Bronchial epithelial cell (primary cell): ENCODE results near the gene ADGRA1. TPM values are rescaled to one million over a fixed set of nuclear protein-coding genes. Genes with fewer than 3 reads are reported as not detected.

Source experiments
- DNase-seq: peaks from one replicate; pipeline ENCODE4 v3.0.0-alpha.2; 2010; ENCODE audit warnings: low read depth
- FAIRE-seq: peaks from 2 replicates; lab custom pipeline; 2011; peaks lifted over from hg19 to GRCh38; lab: Jason Lieb, UNC
- H3K27me3 ChIP-seq: 2 replicates; pipeline ENCODE4 v1.5.1; 2011; ENCODE audit warnings: low read length; ENCODE audit not compliant: control insufficient read depth, insufficient read depth
- H3K36me3 ChIP-seq: 2 replicates; pipeline ENCODE4 v1.5.1; 2011; ENCODE audit warnings: low read length; ENCODE audit not compliant: control insufficient read depth, insufficient read depth
- H3K4me3 ChIP-seq: 2 replicates; pipeline ENCODE4 v1.5.1; 2011; ENCODE audit warnings: mild to moderate bottlenecking, low read depth, low read length, control low read depth
- total RNA-seq: library from RNA; depleted of rRNA; stranded (reverse); fragments of >200 nt; gene quantifications from 2 replicates; pipeline ENCODE4 v1.2.1, GENCODE V29; 2014
- TF ChIP-seq, protein P1 (sequence below): IDR thresholded peaks from 2 replicates; pipeline ENCODE4 v1.5.1; 2011; ENCODE audit warnings: mild to moderate bottlenecking, moderate library complexity, low read length, control low read depth, inconsistent platforms; ENCODE audit not compliant: insufficient read depth, severe bottlenecking

The ADGRA1 gene
- total RNA-seq, 1 donor from 2014 or later, result not detected

DNA sequence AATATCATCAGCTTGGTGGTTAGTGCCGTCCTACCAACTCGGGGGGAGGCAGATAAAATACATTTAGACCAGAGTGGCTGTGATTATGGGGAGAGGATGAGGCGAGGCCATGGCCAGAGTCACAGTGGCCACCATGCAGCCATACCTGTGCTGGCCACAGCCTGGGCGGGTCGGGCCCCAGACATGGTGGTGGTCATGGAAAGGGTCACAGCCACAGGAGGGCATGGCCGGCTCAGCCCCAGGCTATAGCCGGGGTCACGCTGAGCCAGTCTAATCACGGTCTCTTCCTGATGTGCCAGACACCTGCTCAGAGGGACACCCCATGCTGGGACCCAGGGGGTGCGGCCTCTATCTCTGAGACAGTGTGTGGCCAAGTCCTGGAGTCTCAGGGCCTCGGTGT, 10.2 kb downstream of the ADGRA1 start:
- H3K27me3 ChIP-seq, result no peaks in the 10 kb centered on the region
- TF ChIP-seq, protein P1, sequence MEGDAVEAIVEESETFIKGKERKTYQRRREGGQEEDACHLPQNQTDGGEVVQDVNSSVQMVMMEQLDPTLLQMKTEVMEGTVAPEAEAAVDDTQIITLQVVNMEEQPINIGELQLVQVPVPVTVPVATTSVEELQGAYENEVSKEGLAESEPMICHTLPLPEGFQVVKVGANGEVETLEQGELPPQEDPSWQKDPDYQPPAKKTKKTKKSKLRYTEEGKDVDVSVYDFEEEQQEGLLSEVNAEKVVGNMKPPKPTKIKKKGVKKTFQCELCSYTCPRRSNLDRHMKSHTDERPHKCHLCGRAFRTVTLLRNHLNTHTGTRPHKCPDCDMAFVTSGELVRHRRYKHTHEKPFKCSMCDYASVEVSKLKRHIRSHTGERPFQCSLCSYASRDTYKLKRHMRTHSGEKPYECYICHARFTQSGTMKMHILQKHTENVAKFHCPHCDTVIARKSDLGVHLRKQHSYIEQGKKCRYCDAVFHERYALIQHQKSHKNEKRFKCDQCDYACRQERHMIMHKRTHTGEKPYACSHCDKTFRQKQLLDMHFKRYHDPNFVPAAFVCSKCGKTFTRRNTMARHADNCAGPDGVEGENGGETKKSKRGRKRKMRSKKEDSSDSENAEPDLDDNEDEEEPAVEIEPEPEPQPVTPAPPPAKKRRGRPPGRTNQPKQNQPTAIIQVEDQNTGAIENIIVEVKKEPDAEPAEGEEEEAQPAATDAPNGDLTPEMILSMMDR, result no peak
- H3K4me3 ChIP-seq, result no peak overlapping the region
- FAIRE-seq (no peak), DNase-seq (no peak)
- H3K36me3 ChIP-seq, result no peaks in the 10 kb centered on the region

DNA sequence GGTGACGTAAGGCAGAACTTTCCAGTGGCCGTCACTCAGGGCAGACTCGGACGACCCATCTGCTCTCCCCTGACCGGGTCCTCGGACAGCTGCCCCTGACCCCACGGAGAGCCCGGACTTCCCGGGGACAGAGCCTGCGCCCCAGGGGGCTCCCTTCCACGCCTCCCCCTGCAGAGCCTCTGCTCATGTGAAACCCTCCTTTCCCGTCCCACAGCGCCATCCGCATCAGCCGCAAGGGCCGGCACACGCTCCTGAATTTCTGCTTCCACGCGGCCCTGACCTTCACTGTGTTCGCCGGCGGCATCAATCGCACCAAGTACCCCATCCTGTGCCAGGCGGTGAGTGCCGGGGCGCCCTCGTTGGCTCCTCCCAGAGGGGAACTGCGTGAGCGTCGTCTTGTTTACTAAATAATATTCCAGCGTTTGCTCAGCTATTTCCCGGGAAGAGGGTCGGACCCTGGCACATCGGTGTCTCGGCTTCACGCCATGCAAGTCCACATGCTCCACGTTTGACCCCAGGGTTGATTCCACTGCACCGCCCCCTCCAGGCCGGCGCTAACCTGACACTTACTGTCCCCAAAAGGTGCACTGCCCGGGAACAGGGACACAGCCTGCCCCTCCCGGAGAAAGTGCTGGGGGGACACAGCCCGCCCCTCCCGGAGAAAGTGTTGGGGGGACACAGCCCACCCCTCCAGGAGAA, 10.9 kb downstream of the ADGRA1 start:
- no peak for FAIRE-seq
- no peaks in the 10 kb centered on the region for H3K27me3 ChIP-seq

GRCh38 chr10:133099571-133099970, 11.8 kb downstream of the ADGRA1 start:
- H3K27me3 ChIP-seq, result no peaks in the 10 kb centered on the region
- no peak for FAIRE-seq
- TF ChIP-seq, protein P1, result no peak

More for the DNA sequence above, 10.9 kb downstream of the ADGRA1 start:
- Histone ChIP-seq H3K4me3 (no peak overlapping the region), H3K36me3 (no peaks in the 10 kb centered on the region)
- DNase-seq, result no peak
- TF ChIP-seq, protein P1, result no peak

DNA sequence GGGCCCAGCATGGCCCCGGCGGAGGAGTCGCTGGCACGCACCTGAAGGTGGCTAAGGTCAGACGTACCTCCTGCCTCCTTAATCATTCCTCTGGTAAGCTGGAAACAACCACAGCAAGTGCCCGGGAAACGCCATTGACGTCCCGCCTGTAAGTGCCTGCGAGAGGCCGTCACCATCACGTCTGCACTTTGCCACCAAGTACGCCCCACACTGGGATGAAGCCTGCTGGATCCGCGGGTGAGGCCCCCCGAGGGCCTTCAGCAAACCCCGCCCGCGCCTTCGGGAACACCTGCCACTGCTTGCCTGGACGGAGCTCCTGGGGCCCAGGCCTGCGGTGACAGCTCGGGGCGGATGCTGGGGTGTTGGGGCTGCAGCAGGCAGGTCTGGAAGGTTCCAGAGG, 12.5 kb downstream of the ADGRA1 start:
- FAIRE-seq (no peak), DNase-seq (no peak)
- no peaks in the 10 kb centered on the region for H3K36me3 ChIP-seq
- no peak overlapping the region for H3K4me3 ChIP-seq
- TF ChIP-seq, protein P1, result no peak
- H3K27me3 ChIP-seq, result no peaks in the 10 kb centered on the region

More at GRCh38 chr10:133099571-133099970, 11.8 kb downstream of the ADGRA1 start:
- Histone ChIP-seq H3K36me3 (no peaks in the 10 kb centered on the region), H3K4me3 (no peak overlapping the region)
- DNase-seq, result no peak

GRCh38 chr10:133100706-133101415, 13.1 kb downstream of the ADGRA1 start:
- no peak for FAIRE-seq
- H3K4me3 ChIP-seq, result no peak overlapping the region
- DNase-seq, result no peak
- TF ChIP-seq, protein P1, result no peak
- H3K27me3 ChIP-seq, result no peaks in the 10 kb centered on the region
- H3K36me3 ChIP-seq, result no peaks in the 10 kb centered on the region
